ENCODE data around the gene IL19. TPM values are rescaled to one million over a fixed set of nuclear protein-coding genes. Genes with fewer than 3 reads are reported as not detected.

Gene IL19
- total RNA-seq, 1 donor from 2014 or later = not detected

DNA sequence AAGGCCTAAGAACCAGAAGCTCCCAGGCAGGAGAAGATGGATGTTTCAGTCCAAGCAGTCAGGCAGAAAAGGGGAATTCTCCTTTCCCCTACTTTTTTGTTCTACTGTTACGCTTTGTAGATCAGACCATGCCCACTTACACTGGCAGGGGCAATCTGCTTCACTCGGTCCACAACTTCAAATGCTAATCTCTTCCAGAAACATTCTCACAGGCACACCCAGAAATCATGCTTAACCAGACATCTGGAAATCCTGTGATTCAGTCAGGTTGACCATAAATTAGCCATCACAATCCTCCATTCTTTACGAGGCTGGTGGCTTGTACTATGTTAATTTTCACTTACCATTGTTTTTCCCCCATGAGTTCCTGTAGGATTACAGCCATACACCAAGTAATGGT is 25.5 kb downstream of the IL19 start:
- no peaks in the 10 kb centered on the region for H3K36me3 ChIP-seq

DNA sequence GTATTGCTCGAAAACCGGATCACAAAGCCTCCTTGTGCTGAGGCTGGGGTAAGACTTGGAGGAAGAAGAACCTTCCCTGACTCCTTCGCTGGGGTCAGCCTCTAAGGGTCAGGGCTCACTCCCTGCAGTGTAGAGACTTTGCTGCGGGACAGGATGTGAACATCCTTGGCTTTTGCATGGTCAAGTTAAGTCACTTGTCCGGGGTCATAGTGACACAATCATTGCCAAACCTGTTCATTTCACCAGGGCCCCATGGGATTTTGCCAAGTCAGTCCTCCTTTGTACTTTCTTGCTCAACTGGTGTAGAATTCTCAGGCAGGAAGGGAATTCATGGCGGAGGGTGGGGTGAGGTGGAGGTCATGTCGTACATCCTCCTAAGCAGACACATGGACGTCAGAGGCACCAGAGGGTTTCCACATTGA is 26.4 kb downstream of the IL19 start:
- TF ChIP-seq, protein P1, sequence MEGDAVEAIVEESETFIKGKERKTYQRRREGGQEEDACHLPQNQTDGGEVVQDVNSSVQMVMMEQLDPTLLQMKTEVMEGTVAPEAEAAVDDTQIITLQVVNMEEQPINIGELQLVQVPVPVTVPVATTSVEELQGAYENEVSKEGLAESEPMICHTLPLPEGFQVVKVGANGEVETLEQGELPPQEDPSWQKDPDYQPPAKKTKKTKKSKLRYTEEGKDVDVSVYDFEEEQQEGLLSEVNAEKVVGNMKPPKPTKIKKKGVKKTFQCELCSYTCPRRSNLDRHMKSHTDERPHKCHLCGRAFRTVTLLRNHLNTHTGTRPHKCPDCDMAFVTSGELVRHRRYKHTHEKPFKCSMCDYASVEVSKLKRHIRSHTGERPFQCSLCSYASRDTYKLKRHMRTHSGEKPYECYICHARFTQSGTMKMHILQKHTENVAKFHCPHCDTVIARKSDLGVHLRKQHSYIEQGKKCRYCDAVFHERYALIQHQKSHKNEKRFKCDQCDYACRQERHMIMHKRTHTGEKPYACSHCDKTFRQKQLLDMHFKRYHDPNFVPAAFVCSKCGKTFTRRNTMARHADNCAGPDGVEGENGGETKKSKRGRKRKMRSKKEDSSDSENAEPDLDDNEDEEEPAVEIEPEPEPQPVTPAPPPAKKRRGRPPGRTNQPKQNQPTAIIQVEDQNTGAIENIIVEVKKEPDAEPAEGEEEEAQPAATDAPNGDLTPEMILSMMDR (IDR thresholded peaks at IDR 0.05) = no peak
- H3K4me1 ChIP-seq = no peaks in the 10 kb centered on the region
- no peaks in the 10 kb centered on the region for H3K9me3 ChIP-seq

More for the DNA sequence above, 25.5 kb downstream of the IL19 start:
- Histone ChIP-seq H3K27ac (no peak overlapping the region), H3K4me1 (no peaks in the 10 kb centered on the region), H3K9me3 (no peaks in the 10 kb centered on the region), H3K4me3 (no peak overlapping the region), H3K27me3 (no peaks in the 10 kb centered on the region)
- intact Hi-C loops (cut with DNase I) = no loop called here
- DNase-seq (ENCODE audit: low spot score in 2 of 2) = no peak
- TF ChIP-seq, protein P1 (IDR thresholded peaks at IDR 0.05) = no peak

DNA sequence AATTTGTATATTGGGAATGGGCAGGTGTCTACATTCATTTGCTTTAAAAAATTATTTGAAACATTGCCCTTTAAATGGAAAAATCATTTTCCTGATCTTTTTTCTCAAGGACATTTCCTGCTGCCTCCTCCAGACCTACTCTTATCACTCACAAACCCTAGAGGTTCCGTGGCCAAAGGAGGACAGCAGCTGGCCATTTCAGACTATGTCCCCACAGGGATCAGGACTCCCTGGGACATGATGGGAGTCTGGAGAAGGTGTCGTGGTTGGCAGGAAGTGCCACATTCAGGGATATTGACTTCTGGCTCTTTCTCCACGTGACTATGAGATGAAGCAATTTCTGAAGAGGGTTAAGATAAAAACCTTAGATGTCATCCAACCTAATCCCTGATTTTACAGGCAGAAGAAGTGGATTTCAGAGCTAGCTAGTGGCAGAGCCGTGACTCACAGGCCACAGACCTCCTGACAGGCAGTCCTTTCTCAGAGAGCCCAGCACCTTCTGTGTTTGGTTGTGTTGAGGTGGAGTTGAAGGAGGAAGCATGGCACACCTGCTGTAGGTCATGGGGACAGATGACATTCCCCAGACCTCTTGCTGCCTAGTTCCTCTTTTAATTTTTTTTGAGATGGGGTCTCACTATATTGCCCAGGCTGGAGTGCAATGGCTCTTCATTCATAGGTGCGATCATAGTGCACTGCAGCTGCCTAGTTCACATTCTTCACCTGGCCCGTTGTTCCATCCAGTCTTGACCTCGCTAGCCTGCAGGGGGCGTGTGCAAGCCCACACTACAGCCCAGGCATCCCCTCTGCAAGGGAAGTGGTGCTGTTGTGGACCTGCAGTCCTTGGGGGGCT is 27.2 kb downstream of the IL19 start:
- TF ChIP-seq, protein P1 (IDR thresholded peaks at IDR 0.05) = no peak

More for the DNA sequence above, 26.4 kb downstream of the IL19 start:
- H3K27me3 ChIP-seq = no peaks in the 10 kb centered on the region
- no peak for DNase-seq (ENCODE audit: low spot score in 2 of 2)
- H3K4me3 ChIP-seq = no peak overlapping the region
- no peak overlapping the region for H3K27ac ChIP-seq
- intact Hi-C loops (cut with DNase I) = no loop called here
- H3K36me3 ChIP-seq = no peaks in the 10 kb centered on the region

DNA sequence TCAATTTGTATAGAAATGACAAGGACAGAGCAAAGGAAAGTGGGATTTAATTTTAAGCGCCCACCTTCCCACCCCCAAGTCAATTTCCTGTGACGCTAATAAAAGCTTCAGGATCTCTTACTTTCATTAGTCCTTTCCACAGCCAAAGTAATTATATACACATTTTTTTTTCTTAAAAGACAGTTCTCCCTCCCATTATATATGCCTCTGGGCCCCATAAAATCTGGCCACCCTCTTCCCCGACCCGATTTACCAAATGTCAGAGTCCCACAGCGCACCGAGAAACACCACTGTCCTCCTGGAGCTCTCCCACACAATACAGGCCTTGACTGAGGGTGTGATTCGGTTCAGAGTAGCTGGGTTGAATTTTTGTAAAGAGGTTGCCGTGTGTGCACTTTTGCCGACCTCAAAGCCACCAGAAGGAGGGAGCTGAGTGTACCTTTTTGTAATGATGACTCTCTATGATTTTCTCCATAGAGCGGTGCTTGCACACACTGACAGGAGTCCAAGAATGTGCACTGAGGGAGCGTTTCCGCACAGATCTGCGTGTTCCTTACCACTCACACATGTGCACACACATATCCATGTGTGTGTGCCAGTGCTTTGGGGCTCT is 27.9 kb downstream of the IL19 start:
- intact Hi-C loops (cut with DNase I) = no loop called here
- Histone ChIP-seq H3K27me3 (no peaks in the 10 kb centered on the region), H3K4me3 (no peak overlapping the region), H3K4me1 (no peaks in the 10 kb centered on the region), H3K9me3 (no peaks in the 10 kb centered on the region), H3K27ac (no peak overlapping the region), H3K36me3 (no peaks in the 10 kb centered on the region)
- DNase-seq (ENCODE audit: low spot score in 2 of 2) = no peak
- TF ChIP-seq, protein P1 (IDR thresholded peaks at IDR 0.05) = no peak

More for the DNA sequence above, 27.2 kb downstream of the IL19 start:
- Histone ChIP-seq H3K27me3 (no peaks in the 10 kb centered on the region), H3K4me3 (no peak overlapping the region), H3K4me1 (no peaks in the 10 kb centered on the region), H3K27ac (no peak overlapping the region), H3K36me3 (no peaks in the 10 kb centered on the region), H3K9me3 (no peaks in the 10 kb centered on the region)
- no peak for DNase-seq (ENCODE audit: low spot score in 2 of 2)
- intact Hi-C loops (cut with DNase I) = no loop called here

DNA sequence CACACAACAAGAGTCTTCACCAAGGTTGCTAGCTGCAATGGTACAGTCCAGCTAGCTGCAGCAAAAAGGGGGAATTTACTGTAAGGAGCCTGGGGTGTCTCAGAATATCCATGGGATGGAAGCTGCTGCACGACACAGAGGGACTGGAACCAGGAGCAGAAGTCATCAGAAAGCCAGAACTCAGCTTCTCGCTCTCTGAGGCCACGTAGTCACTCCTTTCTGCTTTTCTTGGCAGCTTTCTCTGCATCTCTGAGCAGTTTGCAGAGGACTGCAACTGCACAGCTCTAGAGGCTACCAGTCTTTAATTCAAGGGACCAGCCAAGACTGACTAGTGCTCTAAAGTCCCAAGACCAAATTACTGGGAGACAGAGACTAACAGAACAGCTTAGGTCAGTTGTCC is 28.7 kb downstream of the IL19 start:
- Histone ChIP-seq H3K27me3 (no peaks in the 10 kb centered on the region), H3K9me3 (no peaks in the 10 kb centered on the region), H3K36me3 (no peaks in the 10 kb centered on the region), H3K4me3 (no peak overlapping the region), H3K4me1 (no peaks in the 10 kb centered on the region), H3K27ac (no peak overlapping the region)
- DNase-seq (ENCODE audit: low spot score in 2 of 2) = no peak
- TF ChIP-seq, protein P1 (IDR thresholded peaks at IDR 0.05) = no peak
- intact Hi-C loops (cut with DNase I) = no loop called here

Measured in ascending aorta (tissue), 2 donors.